ENCODE measurements around the gene TNK2.

TNK2 gene

DNA sequence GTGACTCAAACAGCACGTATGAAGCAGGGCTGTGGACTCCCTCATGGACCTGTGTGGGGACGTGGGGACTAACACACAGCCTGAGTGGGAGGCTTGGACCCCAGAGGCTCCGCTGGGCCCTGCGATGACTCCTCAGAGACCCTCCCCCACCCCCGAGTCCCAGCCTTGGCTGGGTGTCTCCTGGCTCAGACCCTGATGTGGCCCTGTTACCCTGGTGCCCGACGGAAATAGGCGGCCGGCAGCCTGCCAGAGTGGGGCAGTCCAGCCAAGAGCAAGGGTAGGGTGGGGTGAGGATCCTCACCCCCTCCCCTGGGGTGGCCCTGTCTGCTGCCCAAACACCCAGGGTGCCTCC, 15.3 kb downstream of the TNK2 start:
- Histone ChIP-seq H3K79me2 (ENCODE audit: insufficient read depth, low read length) (peaks cover 4% of the 10 kb centered on the region), H4K20me1 (ENCODE audit: insufficient read depth, low read length) (peaks cover 20% of the 10 kb centered on the region), H3K27ac (ENCODE audit: low read length) (no peak overlapping the region), H3K36me3 (ENCODE audit: insufficient read depth, low read length) (peaks cover 3% of the 10 kb centered on the region; the same call in 1 of the 2 replicates), H2AFZ (ENCODE audit: low read depth, low read length) (no peak overlapping the region), H3K9me3 (ENCODE audit: insufficient read depth, low read length, severe bottlenecking) (no peaks in the 10 kb centered on the region), H3K27me3 (ENCODE audit: insufficient read depth, low read length, poor library complexity) (no peaks in the 10 kb centered on the region), H3K4me3 (ENCODE audit: low read depth in 1 of 2, low read length in 2 of 2) (no peak overlapping the region), H3K4me2 (ENCODE audit: insufficient read depth, low read length) (no peak overlapping the region), H3K4me1 (ENCODE audit: insufficient read depth, low read length) (peaks cover 32% of the 10 kb centered on the region), H3K9ac (ENCODE audit: low read depth, low read length) (no peak overlapping the region)
- no peak for DNase-seq
- TF ChIP-seq EZH2 (IDR thresholded peaks at IDR 0.05; ENCODE audit: borderline replicate concordance, low read depth, low read length, severe bottlenecking) = no peak
- TF ChIP-seq, protein P1, sequence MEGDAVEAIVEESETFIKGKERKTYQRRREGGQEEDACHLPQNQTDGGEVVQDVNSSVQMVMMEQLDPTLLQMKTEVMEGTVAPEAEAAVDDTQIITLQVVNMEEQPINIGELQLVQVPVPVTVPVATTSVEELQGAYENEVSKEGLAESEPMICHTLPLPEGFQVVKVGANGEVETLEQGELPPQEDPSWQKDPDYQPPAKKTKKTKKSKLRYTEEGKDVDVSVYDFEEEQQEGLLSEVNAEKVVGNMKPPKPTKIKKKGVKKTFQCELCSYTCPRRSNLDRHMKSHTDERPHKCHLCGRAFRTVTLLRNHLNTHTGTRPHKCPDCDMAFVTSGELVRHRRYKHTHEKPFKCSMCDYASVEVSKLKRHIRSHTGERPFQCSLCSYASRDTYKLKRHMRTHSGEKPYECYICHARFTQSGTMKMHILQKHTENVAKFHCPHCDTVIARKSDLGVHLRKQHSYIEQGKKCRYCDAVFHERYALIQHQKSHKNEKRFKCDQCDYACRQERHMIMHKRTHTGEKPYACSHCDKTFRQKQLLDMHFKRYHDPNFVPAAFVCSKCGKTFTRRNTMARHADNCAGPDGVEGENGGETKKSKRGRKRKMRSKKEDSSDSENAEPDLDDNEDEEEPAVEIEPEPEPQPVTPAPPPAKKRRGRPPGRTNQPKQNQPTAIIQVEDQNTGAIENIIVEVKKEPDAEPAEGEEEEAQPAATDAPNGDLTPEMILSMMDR (IDR thresholded peaks at IDR 0.05; ENCODE audit: borderline replicate concordance, extremely low read depth, low read length, poor library complexity, severe bottlenecking) = no peak
- no peak for ATAC-seq (ENCODE audit: insufficient read depth, low read depth)

DNA sequence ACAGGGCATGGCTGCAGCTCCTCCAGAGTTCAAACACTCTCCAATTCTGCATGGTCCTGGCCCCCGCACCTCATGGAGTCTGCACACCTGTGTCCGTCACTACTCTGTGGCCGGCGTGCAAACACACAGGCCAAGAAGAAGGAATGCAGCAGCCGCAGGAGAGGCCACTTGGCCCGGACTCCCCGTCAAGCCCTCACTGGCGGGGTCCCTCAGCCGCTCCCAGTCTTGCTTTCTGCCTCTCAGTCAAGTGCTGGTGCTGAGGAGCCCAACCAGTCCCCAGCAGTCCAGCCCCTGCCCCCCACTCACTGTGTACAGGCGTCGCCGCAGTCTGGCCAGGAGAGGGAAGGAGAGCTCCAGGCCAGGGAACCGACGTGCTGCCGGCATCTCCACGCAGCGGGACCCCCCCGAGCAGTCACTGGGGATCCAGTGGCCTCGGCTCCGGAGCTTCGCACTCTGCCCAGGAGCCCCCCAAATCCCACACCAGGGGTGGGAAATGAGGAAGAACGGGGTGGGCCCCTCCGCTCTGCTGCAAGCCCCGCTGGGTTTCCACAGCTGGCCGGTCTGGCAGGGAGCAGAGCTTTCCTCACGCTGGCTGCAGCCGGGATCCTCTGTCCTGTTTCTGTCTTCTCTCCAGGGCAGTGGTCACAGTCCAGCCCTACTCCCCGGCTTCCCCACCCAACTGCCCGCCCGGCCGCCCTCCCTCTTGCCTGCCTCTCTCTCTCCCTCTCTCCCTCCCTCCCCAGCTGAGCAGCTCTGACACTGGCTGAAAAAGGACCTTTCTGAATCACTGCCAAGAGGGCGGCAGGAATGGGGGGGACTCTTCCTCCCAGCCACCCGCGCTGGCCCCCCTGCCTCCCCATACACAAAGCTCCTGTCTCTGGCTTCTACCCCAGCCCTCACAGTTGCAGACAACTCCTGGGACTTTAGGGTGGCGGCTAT, 16.0 kb downstream of the TNK2 start:
- Histone ChIP-seq H3K79me2 (ENCODE audit: insufficient read depth, low read length) (peaks cover 4% of the 10 kb centered on the region), H2AFZ (ENCODE audit: low read depth, low read length) (no peak overlapping the region), H3K4me1 (ENCODE audit: insufficient read depth, low read length) (peaks cover 32% of the 10 kb centered on the region), H3K27me3 (ENCODE audit: insufficient read depth, low read length, poor library complexity) (no peaks in the 10 kb centered on the region), H3K4me2 (ENCODE audit: insufficient read depth, low read length) (no peak overlapping the region), H3K9ac (ENCODE audit: low read depth, low read length) (no peak overlapping the region), H3K36me3 (ENCODE audit: insufficient read depth, low read length) (peaks cover 8% of the 10 kb centered on the region), H3K4me3 (ENCODE audit: low read depth in 1 of 2, low read length in 2 of 2) (no peak overlapping the region), H3K27ac (ENCODE audit: low read length) (no peak overlapping the region), H4K20me1 (ENCODE audit: insufficient read depth, low read length) (peaks cover 25% of the 10 kb centered on the region), H3K9me3 (ENCODE audit: insufficient read depth, low read length, severe bottlenecking) (no peaks in the 10 kb centered on the region)
- no peak for DNase-seq
- no peak for TF ChIP-seq EZH2 (IDR thresholded peaks at IDR 0.05; ENCODE audit: borderline replicate concordance, low read depth, low read length, severe bottlenecking)
- TF ChIP-seq, protein P1 (IDR thresholded peaks at IDR 0.05; ENCODE audit: borderline replicate concordance, extremely low read depth, low read length, poor library complexity, severe bottlenecking) = no peak
- ATAC-seq (ENCODE audit: insufficient read depth, low read depth) = no peak

DNA sequence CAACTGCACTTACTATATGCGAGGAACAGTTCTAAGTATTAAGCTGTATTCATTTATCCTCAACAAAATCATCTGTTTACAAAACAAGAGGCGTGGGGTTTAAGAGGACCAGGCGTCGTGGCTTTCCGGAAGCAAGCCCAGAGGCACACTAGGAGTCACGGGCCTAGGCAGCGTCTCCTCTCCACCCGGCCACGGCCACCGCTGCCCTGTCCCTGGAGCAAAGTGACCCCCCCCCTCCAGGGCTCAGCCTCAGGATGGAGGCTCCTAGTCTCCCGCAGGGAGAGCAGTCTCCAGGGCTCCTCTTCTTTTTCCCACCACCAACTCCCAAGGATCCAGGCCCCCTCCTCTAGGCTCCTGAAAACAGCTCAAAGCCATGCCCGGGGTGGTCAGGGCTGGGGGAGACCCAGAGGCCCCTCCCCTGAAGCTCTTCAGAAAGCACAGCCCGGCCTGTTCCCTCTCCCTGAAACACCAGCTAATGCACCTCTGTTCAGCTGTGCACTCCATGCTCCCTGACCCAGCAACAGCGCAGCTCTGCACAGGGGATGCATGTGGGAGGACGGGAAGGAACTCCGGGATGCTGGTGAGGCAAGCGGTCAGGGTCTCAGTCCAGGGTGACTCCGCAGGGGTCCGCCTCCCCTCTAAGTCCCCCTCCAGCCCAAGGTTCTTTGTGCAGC, 16.8 kb downstream of the TNK2 start:
- Histone ChIP-seq H3K36me3 (ENCODE audit: insufficient read depth, low read length) (peaks cover 8% of the 10 kb centered on the region), H3K27ac (ENCODE audit: low read length) (no peak overlapping the region), H3K79me2 (ENCODE audit: insufficient read depth, low read length) (peaks cover 4% of the 10 kb centered on the region), H3K27me3 (ENCODE audit: insufficient read depth, low read length, poor library complexity) (no peaks in the 10 kb centered on the region), H4K20me1 (ENCODE audit: insufficient read depth, low read length) (peaks cover 25% of the 10 kb centered on the region), H2AFZ (ENCODE audit: low read depth, low read length) (no peak overlapping the region), H3K4me3 (ENCODE audit: low read depth in 1 of 2, low read length in 2 of 2) (no peak overlapping the region), H3K4me2 (ENCODE audit: insufficient read depth, low read length) (no peak overlapping the region), H3K9ac (ENCODE audit: low read depth, low read length) (no peak overlapping the region), H3K9me3 (ENCODE audit: insufficient read depth, low read length, severe bottlenecking) (no peaks in the 10 kb centered on the region), H3K4me1 (ENCODE audit: insufficient read depth, low read length) (peaks cover 30% of the 10 kb centered on the region)
- DNase-seq (no peak), ATAC-seq (ENCODE audit: insufficient read depth, low read depth) (no peak)
- no peak for TF ChIP-seq EZH2 (IDR thresholded peaks at IDR 0.05; ENCODE audit: borderline replicate concordance, low read depth, low read length, severe bottlenecking)
- TF ChIP-seq, protein P1 (IDR thresholded peaks at IDR 0.05; ENCODE audit: borderline replicate concordance, extremely low read depth, low read length, poor library complexity, severe bottlenecking) = no peak

Data from DND-41 (cell line).